Cardiac muscle cell (in vitro differentiated cells and primary cell): ENCODE measurements around the gene LIPC. TPM values are rescaled to one million over a fixed set of nuclear protein-coding genes. Genes with fewer than 3 reads are reported as not detected.
A peak's percentile ranks its signal among the peaks of the same experiment; 100 is the strongest.

Experiments
- DNase-seq, 2 donors: peaks; one replicate each; pipeline versions ENCODE4 v3.0.0 to v3.0.0-alpha.2; 2010 to 2017; ENCODE audit warnings: low read depth in 1 of 2, low spot score in 1 of 2
- H3K27ac ChIP-seq: fragments of 200-600 bp; sonication (generic); 2 replicates; pipeline ENCODE4 v1.5.1; 2016
- H3K27me3 ChIP-seq: fragments of 200-600 bp; sonication (generic); 2 replicates; pipeline ENCODE4 v1.6.0; 2016; ENCODE audit warnings: control low read depth
- H3K36me3 ChIP-seq: fragments of 200-600 bp; sonication (generic); 2 replicates; pipeline ENCODE4 v1.5.1; 2016; ENCODE audit warnings: control low read depth
- H3K4me1 ChIP-seq: fragments of 200-600 bp; sonication (generic); 2 replicates; pipeline ENCODE4 v1.8.1; 2017; ENCODE audit warnings: low read depth, mild to moderate bottlenecking, mixed run types
- H3K4me3 ChIP-seq: fragments of 200-600 bp; sonication (generic); 2 replicates; pipeline ENCODE4 v1.5.1; 2016; ENCODE audit warnings: mild to moderate bottlenecking
- H3K9me3 ChIP-seq: fragments of 200-600 bp; sonication (generic); 2 replicates; pipeline ENCODE4 v1.5.1; 2017; ENCODE audit warnings: low read depth, mild to moderate bottlenecking, control low read depth
- CTCF ChIP-seq: IDR thresholded peaks from 2 replicates; pipeline ENCODE4 v1.5.1; 2012; ENCODE audit warnings: low read depth, mild to moderate bottlenecking, low read length
- polyA plus RNA-seq: library from polyadenylated mRNA; unstranded; fragments of >200 nt; fragmentation: Nextera tagmentation; extraction: Ambion mirVana; gene quantifications from 2 replicates; pipeline ENCODE4 v1.2.1, GENCODE V29; 2016
- total RNA-seq: library from RNA; depleted of rRNA; stranded (reverse); fragments of >200 nt; gene quantifications from 2 replicates; pipeline ENCODE4 v1.2.3, GENCODE V29; 2016

Gene LIPC
- total and polyA plus RNA-seq, 2 experiments from 2014 or later = not detected

- DNase-seq = no peak
- Histone ChIP-seq H3K27me3 (no peaks in the 10 kb centered on the region), H3K4me3 (no peak overlapping the region), H3K36me3 (no peaks in the 10 kb centered on the region), H3K9me3 (no peaks in the 10 kb centered on the region), H3K27ac (no peak overlapping the region), H3K4me1 (no peaks in the 10 kb centered on the region)
- TF ChIP-seq CTCF = no peak
Observed at GRCh38 chr15:58513726-58514336, 82.0 kb downstream of the LIPC start.

DNA sequence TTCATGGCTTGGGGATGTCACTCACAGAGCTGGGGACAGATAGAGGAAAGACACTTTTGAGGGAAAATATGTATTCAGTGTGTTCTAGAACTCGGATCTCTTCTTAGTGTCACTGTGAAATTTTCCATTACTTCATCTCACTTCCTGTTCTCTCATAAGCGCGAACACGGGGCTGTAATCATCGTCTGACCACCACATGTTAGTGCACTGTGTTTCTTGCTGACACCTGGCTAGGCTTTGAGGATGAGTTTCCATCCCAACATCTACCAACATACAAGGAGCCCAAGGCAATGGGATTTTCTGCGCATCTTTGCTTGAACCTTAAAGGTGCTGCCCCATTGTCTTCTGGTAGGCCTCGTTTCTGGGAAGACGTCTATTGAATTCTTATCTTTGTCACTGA lies 84.0 kb downstream of the LIPC start:
- Histone ChIP-seq H3K27me3 (no peaks in the 10 kb centered on the region), H3K9me3 (no peaks in the 10 kb centered on the region), H3K4me3 (no peak overlapping the region), H3K4me1 (no peaks in the 10 kb centered on the region), H3K36me3 (no peaks in the 10 kb centered on the region), H3K27ac (no peak overlapping the region)
- DNase-seq = no peak
- no peak for TF ChIP-seq CTCF

- H3K36me3 ChIP-seq = no peaks in the 10 kb centered on the region
- no peaks in the 10 kb centered on the region for H3K27me3 ChIP-seq
- H3K4me3 ChIP-seq = no peak overlapping the region
- no peak overlapping the region for H3K27ac ChIP-seq
- TF ChIP-seq CTCF = no peak
- H3K4me1 ChIP-seq = no peaks in the 10 kb centered on the region
- no peaks in the 10 kb centered on the region for H3K9me3 ChIP-seq
- DNase-seq = peak in 1 of 2 donors; percentile 5
Observed at GRCh38 chr15:58517252-58517681, 85.5 kb downstream of the LIPC start.

DNA sequence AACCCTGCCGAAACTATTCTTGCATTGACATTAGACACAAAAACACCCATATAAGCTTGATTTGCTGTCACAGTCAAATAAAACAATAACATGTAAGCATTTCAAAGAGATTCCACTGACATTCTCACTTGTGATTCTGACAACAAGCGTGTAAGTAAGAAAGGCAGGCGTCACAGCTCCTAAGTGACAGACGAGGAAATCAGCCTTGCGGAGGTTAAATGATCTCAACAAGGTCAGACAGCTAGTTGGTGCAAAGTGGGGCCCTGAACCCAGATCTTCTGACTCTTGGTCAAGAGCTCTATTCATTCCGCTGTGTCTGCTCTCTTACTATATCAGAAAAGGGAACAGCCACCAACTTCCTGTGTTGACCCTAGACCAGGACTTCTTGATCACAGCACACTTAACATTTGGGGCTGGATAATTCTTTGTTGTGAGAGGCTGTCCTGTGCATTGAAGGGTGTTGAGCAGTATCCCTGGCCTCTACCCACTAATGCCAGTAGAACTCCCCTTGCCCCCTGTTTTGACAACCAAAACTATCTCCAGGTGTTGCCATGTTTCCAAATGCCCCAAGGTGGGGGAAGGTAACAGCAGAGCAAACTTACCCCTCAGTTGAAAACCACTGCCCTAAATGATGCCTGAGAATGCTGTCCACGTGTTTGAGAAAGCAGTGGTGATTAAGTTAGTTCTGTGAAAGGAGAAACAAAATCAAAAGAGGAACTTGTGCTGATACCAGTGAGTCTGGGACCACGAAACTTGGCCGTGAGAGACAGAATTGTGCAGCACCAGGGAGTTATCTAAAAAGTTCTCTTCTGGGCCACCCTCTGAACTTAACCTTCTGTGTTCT lies 86.1 kb downstream of the LIPC start:
- Histone ChIP-seq H3K27ac (no peak overlapping the region), H3K4me3 (no peak overlapping the region), H3K27me3 (no peaks in the 10 kb centered on the region), H3K4me1 (no peaks in the 10 kb centered on the region), H3K9me3 (no peaks in the 10 kb centered on the region), H3K36me3 (no peaks in the 10 kb centered on the region)
- TF ChIP-seq CTCF = no peak
- DNase-seq = peak in 1 of 2 donors; percentile 51

DNA sequence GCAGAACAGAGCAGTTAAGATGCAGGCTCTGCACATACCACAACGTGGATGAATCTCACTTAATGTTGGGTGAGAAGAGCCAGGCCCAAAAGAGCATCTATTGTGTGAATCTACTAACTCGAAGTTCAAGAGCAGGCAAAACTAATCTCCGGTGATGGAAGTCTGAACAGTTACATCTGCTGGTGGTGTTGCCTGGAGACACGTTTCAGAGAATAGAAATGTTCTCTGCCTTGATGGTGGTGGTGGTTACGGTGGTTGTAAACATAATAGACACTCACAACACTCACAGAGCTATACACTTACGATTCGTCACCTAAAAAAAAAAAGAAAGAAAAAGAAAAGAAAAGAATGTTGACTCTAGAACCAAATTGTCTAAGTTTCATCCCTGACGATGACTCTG lies 86.8 kb downstream of the LIPC start:
- Histone ChIP-seq H3K36me3 (no peaks in the 10 kb centered on the region), H3K4me1 (no peaks in the 10 kb centered on the region), H3K27ac (no peak overlapping the region), H3K4me3 (no peak overlapping the region), H3K9me3 (no peaks in the 10 kb centered on the region), H3K27me3 (no peaks in the 10 kb centered on the region)
- DNase-seq = no peak
- no peak for TF ChIP-seq CTCF
